GM19452 (cell line): Measurements from ENCODE around the gene BAZ2A.
"Not testable (repeated sequence)": the region's sequence is repeated elsewhere in the genome, so short reads cannot be mapped to it uniquely, and the experiment has no call there.

Experiments
- ATAC-seq: cut with Tn5 transposase; IDR thresholded peaks from one replicate; pipeline ENCODE4 v1.9.1; 2021; ENCODE audit not compliant: unreplicated experiment

The BAZ2A gene

GRCh38 chr12:56599041-56599440 is 31.1 kb downstream of the BAZ2A start:
- ATAC-seq: no peak

- ATAC-seq: no peak
Observed at GRCh38 chr12:56596815-56597214, 33.3 kb downstream of the BAZ2A start.

- ATAC-seq: no peak
Observed at GRCh38 chr12:56593909-56594621, 36.1 kb downstream of the BAZ2A start.

GRCh38 chr12:56591961-56592360 is 38.2 kb downstream of the BAZ2A start:
- ATAC-seq: no peak

DNA sequence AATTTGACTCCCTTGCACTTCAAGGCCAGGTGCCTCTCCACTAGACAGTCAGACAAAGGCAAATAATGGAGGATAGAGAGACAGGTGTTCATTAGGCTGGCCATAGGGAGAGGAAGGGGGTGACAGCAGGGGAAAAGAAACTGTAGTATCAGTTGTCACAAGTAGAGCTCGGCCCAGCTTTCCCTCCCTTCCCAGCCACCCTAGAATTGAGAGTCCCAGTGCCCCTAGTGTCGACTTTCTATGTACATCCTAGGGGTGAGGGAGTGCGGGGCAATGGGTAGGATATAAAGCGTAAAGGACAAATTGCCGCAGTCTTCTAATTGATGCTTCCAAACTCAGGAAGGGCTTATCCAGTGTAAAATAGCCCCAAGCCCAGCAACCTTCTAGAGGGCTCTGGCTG is 39.0 kb downstream of the BAZ2A start:
- ATAC-seq: no peak

GRCh38 chr12:56590237-56590830 is 39.8 kb downstream of the BAZ2A start:
- no peak for ATAC-seq

GRCh38 chr12:56589783-56590182 is 40.3 kb downstream of the BAZ2A start:
- ATAC-seq: no peak

DNA sequence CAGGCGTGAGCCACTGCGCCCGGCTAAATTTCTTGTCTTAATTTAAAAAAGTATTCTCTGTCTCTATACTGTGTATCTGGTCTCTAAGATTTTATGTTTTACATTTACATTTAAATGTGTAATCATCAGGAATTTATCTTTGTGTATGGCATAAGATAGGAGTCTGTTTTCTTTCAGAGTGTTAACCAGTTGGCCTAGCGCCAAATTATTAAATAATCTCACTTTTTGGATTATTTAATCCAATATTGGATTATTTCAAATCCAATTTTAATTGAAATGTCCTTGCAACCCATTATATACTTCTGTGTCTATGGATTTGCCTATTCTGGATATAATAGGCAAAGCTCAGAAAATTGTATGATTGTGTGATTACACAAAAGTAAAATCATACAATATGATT is 45.0 kb downstream of the BAZ2A start:
- no peak for ATAC-seq

GRCh38 chr12:56581418-56582145 is 48.5 kb downstream of the BAZ2A start:
- ATAC-seq: no peak

- no peak for ATAC-seq
Observed at GRCh38 chr12:56578983-56579546, 51.1 kb downstream of the BAZ2A start.

DNA sequence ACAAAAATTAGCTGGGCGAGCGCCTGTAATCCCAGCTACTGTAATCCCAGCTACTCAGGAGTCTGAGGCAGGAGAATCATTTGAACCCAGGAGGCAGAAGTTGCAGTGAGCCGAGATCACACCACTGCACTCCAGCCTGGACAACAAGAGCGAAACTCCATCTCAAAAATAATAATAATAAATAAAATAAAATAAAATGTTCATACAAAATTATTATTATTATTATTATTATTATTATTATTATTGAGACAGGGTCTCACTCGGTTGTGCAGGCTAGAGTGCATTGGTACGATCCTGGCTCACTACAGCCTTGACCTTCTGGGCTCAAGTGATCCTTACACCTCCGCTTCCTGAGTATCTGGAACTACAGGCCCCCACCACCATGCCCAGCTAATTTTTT is 52.9 kb downstream of the BAZ2A start:
- not testable (repeated sequence) for ATAC-seq

DNA sequence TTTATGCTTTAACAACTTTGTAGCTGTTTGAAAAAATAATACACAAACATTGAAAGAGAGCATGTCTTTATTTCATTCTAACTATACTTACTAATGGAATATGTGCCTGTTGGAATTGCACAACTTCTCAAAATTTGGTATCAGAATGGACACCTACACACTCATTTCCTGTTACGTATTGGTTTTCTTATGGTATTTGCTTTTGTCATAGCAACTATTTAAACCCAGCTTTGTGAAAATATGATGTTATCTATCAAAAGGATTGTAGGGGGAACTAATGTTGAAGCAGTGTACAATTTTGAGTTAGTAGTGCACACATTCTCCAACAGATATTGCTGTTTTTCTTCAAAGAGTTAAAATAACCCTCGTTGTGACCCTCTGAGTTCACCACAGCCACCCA is 55.9 kb downstream of the BAZ2A start:
- no peak for ATAC-seq

DNA sequence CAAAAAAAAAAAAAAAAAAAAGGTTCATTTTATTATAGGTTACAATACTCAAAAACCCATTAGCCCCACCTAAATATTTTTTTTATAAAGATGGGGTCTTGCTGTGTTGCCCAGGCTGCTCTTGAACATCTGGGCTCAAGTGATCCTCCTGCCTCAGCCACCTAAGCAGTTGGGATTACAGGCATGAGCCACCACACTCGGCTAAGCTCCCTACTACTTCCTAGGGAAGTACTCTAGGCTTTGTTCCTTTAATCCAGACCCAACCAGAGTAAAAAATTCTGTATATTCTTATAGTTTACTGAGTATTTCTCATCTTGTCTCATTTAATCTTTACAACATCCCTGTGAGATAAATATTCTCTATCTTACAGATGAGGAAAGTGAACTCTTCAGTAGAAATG is 57.8 kb downstream of the BAZ2A start:
- ATAC-seq: no peak

DNA sequence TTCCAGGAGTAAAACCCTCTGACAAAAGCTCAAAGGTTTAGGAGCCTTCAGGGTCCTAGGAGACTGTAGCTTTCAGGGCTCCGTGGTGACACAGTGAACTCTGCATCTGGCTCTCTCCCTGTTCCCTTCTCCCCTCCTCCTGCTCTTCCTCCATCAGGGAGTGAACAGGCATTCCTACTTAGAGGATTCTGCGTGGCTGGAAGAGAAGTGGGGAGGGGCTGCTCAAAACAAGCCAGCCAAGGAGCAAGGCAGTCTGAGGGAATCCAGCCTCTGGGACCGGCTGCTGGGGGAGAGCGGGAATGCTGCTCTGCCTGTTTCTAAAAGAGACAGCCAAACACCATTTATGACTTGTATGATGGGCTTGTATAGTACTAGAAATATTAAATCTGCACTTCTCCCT is 59.0 kb downstream of the BAZ2A start:
- no peak for ATAC-seq

DNA sequence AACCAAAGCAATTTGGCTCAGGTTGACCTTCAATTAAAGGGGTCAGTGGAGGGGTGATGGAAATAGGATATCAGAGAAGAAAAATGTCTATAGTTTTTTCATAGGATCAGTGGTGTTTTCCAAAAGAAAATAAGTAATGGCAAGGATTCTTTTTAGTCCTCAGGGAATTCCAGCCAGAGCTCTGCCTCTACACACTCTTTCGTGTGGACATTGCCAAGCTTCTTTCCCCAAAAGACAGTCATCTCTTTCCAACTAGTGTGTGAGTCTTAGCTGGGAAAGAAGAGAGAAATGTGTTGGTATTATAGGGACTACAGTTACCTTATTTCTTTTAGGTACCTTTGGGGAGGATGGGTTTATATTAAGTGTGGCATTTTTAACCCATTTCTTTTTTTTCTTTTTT is 62.0 kb downstream of the BAZ2A start:
- ATAC-seq: no peak

GRCh38 chr12:56565510-56566101 is 64.5 kb downstream of the BAZ2A start:
- no peak for ATAC-seq

GRCh38 chr12:56551070-56551469 is 79.1 kb downstream of the BAZ2A start:
- no peak for ATAC-seq

DNA sequence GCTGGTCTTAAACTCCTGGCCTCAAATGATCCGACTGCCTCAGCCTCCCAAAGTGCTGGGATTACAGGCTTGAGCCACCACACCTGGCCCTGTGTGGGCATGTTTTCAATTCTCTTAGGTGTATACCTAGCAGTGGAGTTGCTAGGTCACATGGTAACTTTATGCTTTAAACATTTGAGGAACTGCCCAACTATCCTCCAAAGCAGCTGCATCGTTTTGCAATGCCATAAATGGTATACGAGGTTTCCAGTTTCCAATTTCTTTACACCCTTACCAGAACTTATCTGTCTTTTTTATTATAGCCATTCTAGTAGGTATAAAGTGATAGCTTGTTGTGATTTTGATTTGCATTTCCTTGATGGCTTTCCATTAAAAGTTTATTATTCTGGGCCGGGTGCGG is 83.4 kb downstream of the BAZ2A start:
- ATAC-seq: no peak
